Osteoblast (primary cell): ENCODE results near the gene TGFBI. TPM values are rescaled to one million over a fixed set of nuclear protein-coding genes. Genes with fewer than 3 reads are reported as not detected.

Source experiments
- DNase-seq: peaks from one replicate; pipeline ENCODE4 v3.0.0; 2011; ENCODE audit warnings: low spot score, mixed read lengths; ENCODE audit not compliant: insufficient read length; ENCODE audit errors: missing footprints
- H2AFZ ChIP-seq: 2 replicates; pipeline ENCODE4 v1.6.0; 2011; ENCODE audit warnings: mild to moderate bottlenecking, low read length
- H3K27ac ChIP-seq: 2 replicates; pipeline ENCODE4 v1.5.1; 2011; ENCODE audit warnings: mild to moderate bottlenecking, low read depth, low read length, moderate library complexity
- H3K27me3 ChIP-seq: 2 replicates; pipeline ENCODE4 v1.6.0; 2012; ENCODE audit warnings: mild to moderate bottlenecking, control low read depth, inconsistent platforms, low read length, moderate library complexity; ENCODE audit not compliant: insufficient read depth
- H3K36me3 ChIP-seq: 2 replicates; pipeline ENCODE4 v1.5.1; 2011; ENCODE audit warnings: mild to moderate bottlenecking, low read length, control low read depth, moderate library complexity; ENCODE audit not compliant: insufficient read depth
- H3K4me1 ChIP-seq: 2 replicates; pipeline ENCODE4 v1.5.1; 2011; ENCODE audit warnings: mild to moderate bottlenecking, low read length, control low read depth, moderate library complexity; ENCODE audit not compliant: insufficient read depth
- H3K4me2 ChIP-seq: 2 replicates; pipeline ENCODE4 v1.6.0; 2011; ENCODE audit warnings: mild to moderate bottlenecking, low read length; ENCODE audit not compliant: insufficient read depth
- H3K4me3 ChIP-seq: fragments of 200-600 bp; sonication (generic); 3 replicates; pipeline ENCODE4 v1.5.1; 2012; ENCODE audit warnings: mild to moderate bottlenecking, low read length, inconsistent platforms; ENCODE audit not compliant: insufficient read depth
- H3K79me2 ChIP-seq: 2 replicates; pipeline ENCODE4 v1.6.0; 2012; ENCODE audit warnings: mild to moderate bottlenecking, low read length, control low read depth, inconsistent platforms; ENCODE audit not compliant: insufficient read depth
- H3K9me3 ChIP-seq: 2 replicates; pipeline ENCODE4 v1.5.1; 2011; ENCODE audit warnings: low read depth, low read length, control low read depth
- H4K20me1 ChIP-seq: 2 replicates; pipeline ENCODE4 v1.6.0; 2012; ENCODE audit warnings: mild to moderate bottlenecking, low read length, control low read depth; ENCODE audit not compliant: insufficient read depth
- CTCF ChIP-seq: IDR thresholded peaks from 2 replicates; pipeline ENCODE4 v1.5.1; 2011; ENCODE audit warnings: mild to moderate bottlenecking, low read depth, low read length, moderate library complexity; ENCODE audit errors: extremely low read depth
- total RNA-seq: library from RNA; depleted of rRNA; stranded (reverse); fragments of >200 nt; gene quantifications from 2 replicates; pipeline ENCODE4 v1.2.3, GENCODE V29; 2012

Gene TGFBI
- total RNA-seq, 1 donor, result 1,700 TPM

- Histone ChIP-seq H3K4me1 (peaks cover 72% of the 10 kb centered on the region), H3K4me3 (no peak overlapping the region), H3K27ac (peak overlapping the region; percentile 78), H3K4me2 (peak overlapping the region; percentile 44), H3K79me2 (no peaks in the 10 kb centered on the region), H3K27me3 (no peaks in the 10 kb centered on the region), H3K9me3 (no peaks in the 10 kb centered on the region), H4K20me1 (no peaks in the 10 kb centered on the region), H2AFZ (no peak overlapping the region), H3K36me3 (no peaks in the 10 kb centered on the region)
- TF ChIP-seq CTCF, result no peak
- DNase-seq, result no peak
These were observed 15.2 kb upstream of the TGFBI start for GRCh38 chr5:136013559-136013958.

- Histone ChIP-seq H2AFZ (no peak overlapping the region), H3K27me3 (no peaks in the 10 kb centered on the region), H3K9me3 (no peaks in the 10 kb centered on the region), H3K79me2 (no peaks in the 10 kb centered on the region), H3K4me2 (peak overlapping the region; percentile 44), H3K4me3 (no peak overlapping the region), H3K4me1 (peaks cover 80% of the 10 kb centered on the region), H3K36me3 (no peaks in the 10 kb centered on the region), H4K20me1 (no peaks in the 10 kb centered on the region), H3K27ac (peak overlapping the region; percentile 78)
- no peak for TF ChIP-seq CTCF
- DNase-seq, result no peak
These were observed 14.5 kb upstream of the TGFBI start for GRCh38 chr5:136014049-136015002.

GRCh38 chr5:136015003-136015375 is 13.8 kb upstream of the TGFBI start:
- no peaks in the 10 kb centered on the region for H3K36me3 ChIP-seq
- peaks cover 86% of the 10 kb centered on the region for H3K4me1 ChIP-seq
- H3K27me3 ChIP-seq, result no peaks in the 10 kb centered on the region
- no peak overlapping the region for H2AFZ ChIP-seq
- H3K9me3 ChIP-seq, result no peaks in the 10 kb centered on the region
- no peaks in the 10 kb centered on the region for H4K20me1 ChIP-seq
- no peak for DNase-seq
- H3K79me2 ChIP-seq, result no peaks in the 10 kb centered on the region
- no peak overlapping the region for H3K4me3 ChIP-seq
- no peak for TF ChIP-seq CTCF
- H3K4me2 ChIP-seq, result no peak overlapping the region
- H3K27ac ChIP-seq, result peak overlapping the region; percentile 78

GRCh38 chr5:136015966-136016650 is 12.7 kb upstream of the TGFBI start:
- no peak overlapping the region for H3K4me3 ChIP-seq
- peak overlapping the region; percentile 100 for H3K27ac ChIP-seq
- no peak overlapping the region for H3K4me2 ChIP-seq
- no peaks in the 10 kb centered on the region for H4K20me1 ChIP-seq
- H3K9me3 ChIP-seq, result no peaks in the 10 kb centered on the region
- H3K79me2 ChIP-seq, result no peaks in the 10 kb centered on the region
- H3K36me3 ChIP-seq, result no peaks in the 10 kb centered on the region
- no peak for TF ChIP-seq CTCF
- H2AFZ ChIP-seq, result no peak overlapping the region
- H3K4me1 ChIP-seq, result peaks cover 92% of the 10 kb centered on the region
- DNase-seq, result no peak
- H3K27me3 ChIP-seq, result no peaks in the 10 kb centered on the region
